Neural cell (in vitro differentiated cells): ENCODE results near the gene MVD.

ENCODE experiments used
- CTCF ChIP-seq: fragments of 450-650 bp; IDR thresholded peaks from 2 replicates; pipeline ENCODE4 v1.5.1; 2014; ENCODE audit warnings: antibody characterized with exemption, mild to moderate bottlenecking, moderate library complexity; ENCODE audit not compliant: poor library complexity, severe bottlenecking
- EP300 ChIP-seq: fragments of 450-650 bp; conservative IDR thresholded peaks from 2 replicates; pipeline ENCODE4 v1.6.1; 2014; ENCODE audit warnings: antibody characterized with exemption, mild to moderate bottlenecking, moderate library complexity; ENCODE audit not compliant: poor library complexity, severe bottlenecking
- EZH2 ChIP-seq: fragments of 200-600, 300-800 bp; shearing (Covaris generic), sonication (generic); IDR thresholded peaks from 2 replicates; pipeline ENCODE4 v1.6.1; 2014; ENCODE audit warnings: antibody characterized with exemption, low read length, borderline replicate concordance, mild to moderate bottlenecking; ENCODE audit not compliant: insufficient read depth, poor library complexity, severe bottlenecking
- REST ChIP-seq: IDR thresholded peaks from 2 replicates; pipeline ENCODE4 v1.6.1; 2012; ENCODE audit warnings: borderline replicate concordance
- SMC3 ChIP-seq: fragments of 450-650 bp; conservative IDR thresholded peaks from 2 replicates; pipeline ENCODE4 v1.6.1; 2014; ENCODE audit warnings: antibody characterized with exemption, mild to moderate bottlenecking, moderate library complexity; ENCODE audit not compliant: poor library complexity

GRCh38 chr16:88694221-88695087 is 31.6 kb upstream of the MVD start:
- TF ChIP-seq EP300: no peak
- TF ChIP-seq CTCF: no peak
- no peak for TF ChIP-seq SMC3
- no peak for TF ChIP-seq EZH2
- TF ChIP-seq REST: no peak
